Activated naive CD8-positive, alpha-beta T cell (primary cell): ENCODE data around the gene ETFB.
"Not testable (repeated sequence)": the region's sequence is repeated elsewhere in the genome, so short reads cannot be mapped to it uniquely, and the experiment has no call there.

ENCODE experiments used
- H3K27ac Mint-ChIP-seq: one replicate; pipeline ENCODE4 v1.8.0; 2021; ENCODE audit warnings: mixed read lengths
- H3K27me3 Mint-ChIP-seq: one replicate; pipeline ENCODE4 v1.8.0; 2021; ENCODE audit warnings: mixed read lengths
- H3K36me3 Mint-ChIP-seq: one replicate; pipeline ENCODE4 v1.8.0; 2021; ENCODE audit warnings: mixed read lengths
- H3K4me1 Mint-ChIP-seq: one replicate; pipeline ENCODE4 v1.8.0; 2021; ENCODE audit warnings: low read depth, mixed read lengths
- H3K4me3 Mint-ChIP-seq: one replicate; pipeline ENCODE4 v1.8.0; 2021; ENCODE audit warnings: mild to moderate bottlenecking, mixed read lengths
- H3K9me3 Mint-ChIP-seq: one replicate; pipeline ENCODE4 v1.8.0; 2021; ENCODE audit warnings: low read depth, mixed read lengths

ETFB gene

DNA sequence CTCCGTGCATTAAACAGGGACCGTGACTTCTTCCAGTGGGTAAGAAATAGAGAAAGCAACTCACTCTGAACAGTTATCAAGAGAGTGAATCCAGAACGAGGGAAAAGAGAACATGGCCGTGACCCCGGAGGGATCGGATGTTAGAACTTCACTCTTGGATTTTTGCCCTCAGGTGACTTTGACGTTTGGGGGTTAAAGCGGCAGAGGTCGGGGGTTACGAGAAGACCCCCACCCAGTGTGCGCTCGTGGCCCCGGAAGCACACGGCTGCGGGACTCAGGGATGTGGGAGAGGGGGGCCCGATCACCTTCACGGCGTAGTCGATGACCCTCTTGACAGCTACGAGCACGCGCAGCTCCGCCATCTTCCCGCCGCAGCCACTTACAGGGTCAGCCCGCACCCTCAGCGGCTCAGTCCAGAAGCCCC, at the start of gene ETFB:
ETFB (minus strand) TSS at position 424 of the 424 bp plus-strand sequence; CDS start at position 362, 62 bp downstream.
- no peaks in the 10 kb centered on the region for H3K27me3 Mint-ChIP-seq
- peak within 1 kb of the TSS; percentile 100 for H3K4me3 Mint-ChIP-seq
- H3K27ac Mint-ChIP-seq, result peak within 1 kb of the TSS; percentile 99
- peaks cover 4% of the 10 kb centered on the region for H3K36me3 Mint-ChIP-seq
- peaks cover 59% of the 10 kb centered on the region for H3K4me1 Mint-ChIP-seq
- H3K9me3 Mint-ChIP-seq, result no peaks in the 10 kb centered on the region

GRCh38 chr19:51415187-51415586, 49.0 kb upstream of the ETFB start:
- Mint-ChIP-seq H3K27ac (no peak overlapping the region), H3K4me1 (peaks cover 12% of the 10 kb centered on the region), H3K9me3 (no peaks in the 10 kb centered on the region), H3K27me3 (peaks cover 4% of the 10 kb centered on the region), H3K36me3 (no peaks in the 10 kb centered on the region), H3K4me3 (no peak overlapping the region)

DNA sequence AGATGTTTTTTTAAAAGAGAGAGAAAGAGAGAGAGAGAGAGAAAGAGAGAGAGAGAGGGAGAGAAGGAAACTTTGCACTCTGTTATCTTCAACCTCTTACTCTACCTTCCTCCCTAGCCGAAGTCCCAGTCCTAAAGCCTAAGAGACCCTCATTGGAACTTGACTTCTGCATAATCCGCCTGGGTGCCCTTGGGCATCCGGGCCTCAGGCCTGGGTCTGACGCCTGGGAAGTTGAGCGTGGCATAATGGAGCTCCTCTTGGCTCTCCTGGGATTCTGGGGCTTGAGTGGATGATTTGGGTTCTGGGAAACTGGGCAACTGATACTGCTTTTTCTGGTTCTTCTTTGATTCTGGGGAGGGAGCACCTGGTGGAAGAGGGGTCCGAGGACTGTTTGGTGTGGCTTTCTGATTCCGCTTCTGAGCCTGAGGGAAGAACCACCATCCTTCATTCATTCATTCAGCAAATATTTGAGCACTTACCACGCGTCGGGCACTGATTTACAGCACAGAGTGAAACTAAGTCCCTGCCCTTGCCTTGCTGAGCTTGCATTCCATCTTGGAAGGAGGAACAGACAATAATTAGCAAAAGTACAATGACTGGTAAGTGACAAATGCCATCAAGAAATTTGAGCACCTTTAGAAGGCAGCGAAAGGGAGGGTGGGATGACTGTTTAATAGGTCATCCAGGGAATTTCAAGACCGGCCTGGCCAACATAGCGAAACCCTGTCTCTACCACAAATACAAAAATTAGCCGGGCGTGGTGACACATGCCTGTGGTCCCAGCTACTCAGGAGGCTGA, 45.0 kb upstream of the ETFB start:
- Mint-ChIP-seq H3K9me3 (no peaks in the 10 kb centered on the region), H3K4me3 (no peak overlapping the region), H3K27me3 (no peaks in the 10 kb centered on the region), H3K36me3 (peaks cover 3% of the 10 kb centered on the region), H3K4me1 (no peaks in the 10 kb centered on the region), H3K27ac (no peak overlapping the region)

DNA sequence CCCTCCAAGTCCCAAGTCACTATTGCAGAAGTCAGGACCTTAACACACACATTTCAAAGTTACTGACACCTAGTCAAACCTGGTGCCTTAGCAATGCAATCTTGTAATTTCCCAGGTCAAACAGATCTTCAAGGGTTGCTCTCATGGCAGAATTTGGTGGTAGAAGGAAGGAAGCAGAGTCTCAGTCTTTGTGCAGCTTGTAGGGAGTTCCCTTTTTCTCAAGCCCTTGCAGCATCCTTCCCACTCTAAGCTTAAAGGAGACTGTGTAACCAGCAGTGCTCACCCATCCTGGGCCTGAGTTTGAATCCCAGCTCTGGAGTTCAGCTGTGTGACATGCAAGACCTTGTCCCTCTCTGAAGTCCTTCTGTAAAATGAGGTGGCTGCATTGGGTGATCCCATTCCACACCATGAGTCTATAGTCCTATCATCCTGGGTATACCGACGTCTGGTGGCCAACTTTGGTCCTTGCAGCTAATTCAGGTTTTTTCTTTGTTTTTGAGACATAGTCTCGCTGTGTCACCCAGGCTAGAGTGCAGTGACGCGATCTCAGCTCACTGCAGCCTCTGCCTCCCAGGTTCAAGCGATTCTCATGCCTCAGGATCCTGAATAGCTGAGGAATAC, 41.4 kb upstream of the ETFB start:
- Mint-ChIP-seq H3K4me3 (no peak overlapping the region), H3K27me3 (no peaks in the 10 kb centered on the region), H3K27ac (no peak overlapping the region), H3K4me1 (no peaks in the 10 kb centered on the region), H3K36me3 (peaks cover 3% of the 10 kb centered on the region), H3K9me3 (no peaks in the 10 kb centered on the region)

DNA sequence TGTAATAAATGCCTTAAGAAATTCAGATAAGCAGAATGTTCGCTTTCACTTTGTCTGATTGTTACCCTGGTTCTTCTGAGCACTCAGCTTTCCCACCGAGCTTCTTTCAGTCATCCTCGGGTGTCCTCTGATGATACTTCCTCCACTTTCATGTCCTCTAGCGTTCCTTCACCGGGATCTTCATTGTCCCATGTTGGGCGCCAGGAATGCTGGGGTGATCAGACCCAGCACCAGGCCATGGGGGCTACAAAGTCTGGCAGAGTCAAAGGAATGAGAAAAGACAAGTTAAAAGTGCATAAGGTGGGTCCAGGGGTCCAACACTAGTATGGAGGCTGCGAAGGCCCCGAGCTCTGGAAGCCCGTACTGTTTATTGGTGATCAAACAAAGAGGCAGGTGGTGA, 35.9 kb upstream of the ETFB start:
- no peak overlapping the region for H3K4me3 Mint-ChIP-seq
- H3K27ac Mint-ChIP-seq, result no peak overlapping the region
- H3K9me3 Mint-ChIP-seq, result peaks cover 9% of the 10 kb centered on the region
- peaks cover 9% of the 10 kb centered on the region for H3K4me1 Mint-ChIP-seq
- H3K36me3 Mint-ChIP-seq, result peaks cover 8% of the 10 kb centered on the region
- H3K27me3 Mint-ChIP-seq, result no peaks in the 10 kb centered on the region

- H3K4me3 Mint-ChIP-seq, H3K27me3 Mint-ChIP-seq, H3K9me3 Mint-ChIP-seq, H3K27ac Mint-ChIP-seq, H3K36me3 Mint-ChIP-seq: not testable (repeated sequence)
- H3K4me1 Mint-ChIP-seq, result peaks cover 19% of the 10 kb centered on the region
Observed at GRCh38 chr19:51399936-51400335, 33.7 kb upstream of the ETFB start.

DNA sequence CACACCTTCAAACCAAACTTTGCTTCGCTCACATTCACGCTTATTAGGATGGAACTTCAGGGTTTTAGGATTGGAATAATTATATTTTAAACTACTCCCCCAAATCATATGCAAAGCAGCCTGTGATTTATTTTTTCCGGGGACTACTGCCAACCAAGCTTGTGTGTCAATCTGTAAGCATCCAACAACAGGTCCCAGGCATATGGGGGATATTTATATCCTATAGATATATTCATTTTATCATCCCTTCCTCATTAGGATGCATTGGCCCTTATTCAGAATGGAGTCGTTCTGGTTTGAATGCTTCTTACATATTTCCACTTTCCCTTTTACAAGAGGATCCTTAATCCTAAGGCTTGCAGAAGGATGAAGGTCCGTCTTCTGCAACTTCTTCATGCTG, 33.0 kb upstream of the ETFB start:
- Mint-ChIP-seq H3K4me3 (no peak overlapping the region), H3K9me3 (peaks cover 9% of the 10 kb centered on the region), H3K27ac (no peak overlapping the region), H3K4me1 (peaks cover 26% of the 10 kb centered on the region), H3K36me3 (peaks cover 5% of the 10 kb centered on the region), H3K27me3 (no peaks in the 10 kb centered on the region)

DNA sequence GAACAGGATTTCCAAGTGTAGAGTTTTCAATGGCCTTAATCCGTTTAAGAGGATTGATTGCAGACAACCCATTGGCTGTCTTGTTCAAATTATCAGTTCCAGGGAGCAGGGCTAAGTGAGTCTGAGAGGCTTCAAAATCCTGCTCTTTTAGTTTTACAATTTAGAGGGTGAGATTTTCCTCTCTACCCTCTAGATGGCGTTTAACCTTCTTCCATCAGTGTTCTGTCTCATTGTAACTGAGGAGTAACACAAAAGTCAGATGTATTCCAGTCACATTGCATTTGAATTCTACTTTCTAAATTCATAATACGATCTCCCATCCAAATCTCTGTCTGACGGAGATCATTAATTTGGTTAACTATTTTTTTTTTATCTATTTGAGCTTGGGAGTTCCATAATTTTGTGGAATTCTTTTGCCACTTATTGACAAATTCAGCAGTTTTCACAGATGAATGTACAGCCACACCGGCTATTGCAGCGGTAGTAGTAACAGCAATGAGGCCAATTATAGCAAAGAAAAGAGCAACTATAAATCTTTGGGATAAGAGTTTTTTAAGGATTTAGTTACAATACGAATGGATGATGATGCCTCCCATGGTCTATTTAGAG, 32.0 kb upstream of the ETFB start:
- peaks cover 5% of the 10 kb centered on the region for H3K36me3 Mint-ChIP-seq
- no peak overlapping the region for H3K27ac Mint-ChIP-seq
- H3K9me3 Mint-ChIP-seq, result peaks cover 9% of the 10 kb centered on the region
- peaks cover 33% of the 10 kb centered on the region for H3K4me1 Mint-ChIP-seq
- H3K4me3 Mint-ChIP-seq, result no peak overlapping the region
- H3K27me3 Mint-ChIP-seq, result no peaks in the 10 kb centered on the region

- H3K36me3 Mint-ChIP-seq, H3K4me3 Mint-ChIP-seq, H3K9me3 Mint-ChIP-seq, H3K27me3 Mint-ChIP-seq, H3K27ac Mint-ChIP-seq: not testable (repeated sequence)
- H3K4me1 Mint-ChIP-seq, result peaks cover 37% of the 10 kb centered on the region
Observed at GRCh38 chr19:51397453-51397852, 31.3 kb upstream of the ETFB start.

DNA sequence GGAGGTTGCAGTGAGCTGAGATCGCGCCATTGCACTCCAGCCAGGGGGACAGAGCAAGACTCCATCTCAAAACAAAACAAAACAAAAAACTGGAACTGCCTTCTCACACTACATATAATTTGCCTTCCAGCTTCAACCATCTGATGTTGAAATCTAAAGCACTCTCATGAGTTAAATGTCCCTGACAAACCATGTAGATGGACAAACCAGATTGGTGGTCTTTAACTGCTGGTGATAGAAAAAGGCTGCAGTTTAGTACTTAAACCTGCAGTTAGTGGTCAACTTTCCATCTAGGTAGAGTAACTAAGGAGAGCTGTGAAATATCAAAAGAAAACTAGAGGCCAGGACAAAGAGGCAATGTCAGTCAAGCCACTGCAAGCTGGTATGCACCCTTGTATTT, 30.0 kb upstream of the ETFB start:
- no peaks in the 10 kb centered on the region for H3K27me3 Mint-ChIP-seq
- no peak overlapping the region for H3K27ac Mint-ChIP-seq
- H3K36me3 Mint-ChIP-seq, result no peaks in the 10 kb centered on the region
- no peaks in the 10 kb centered on the region for H3K9me3 Mint-ChIP-seq
- peaks cover 41% of the 10 kb centered on the region for H3K4me1 Mint-ChIP-seq
- peak overlapping the region; percentile 32 for H3K4me3 Mint-ChIP-seq

DNA sequence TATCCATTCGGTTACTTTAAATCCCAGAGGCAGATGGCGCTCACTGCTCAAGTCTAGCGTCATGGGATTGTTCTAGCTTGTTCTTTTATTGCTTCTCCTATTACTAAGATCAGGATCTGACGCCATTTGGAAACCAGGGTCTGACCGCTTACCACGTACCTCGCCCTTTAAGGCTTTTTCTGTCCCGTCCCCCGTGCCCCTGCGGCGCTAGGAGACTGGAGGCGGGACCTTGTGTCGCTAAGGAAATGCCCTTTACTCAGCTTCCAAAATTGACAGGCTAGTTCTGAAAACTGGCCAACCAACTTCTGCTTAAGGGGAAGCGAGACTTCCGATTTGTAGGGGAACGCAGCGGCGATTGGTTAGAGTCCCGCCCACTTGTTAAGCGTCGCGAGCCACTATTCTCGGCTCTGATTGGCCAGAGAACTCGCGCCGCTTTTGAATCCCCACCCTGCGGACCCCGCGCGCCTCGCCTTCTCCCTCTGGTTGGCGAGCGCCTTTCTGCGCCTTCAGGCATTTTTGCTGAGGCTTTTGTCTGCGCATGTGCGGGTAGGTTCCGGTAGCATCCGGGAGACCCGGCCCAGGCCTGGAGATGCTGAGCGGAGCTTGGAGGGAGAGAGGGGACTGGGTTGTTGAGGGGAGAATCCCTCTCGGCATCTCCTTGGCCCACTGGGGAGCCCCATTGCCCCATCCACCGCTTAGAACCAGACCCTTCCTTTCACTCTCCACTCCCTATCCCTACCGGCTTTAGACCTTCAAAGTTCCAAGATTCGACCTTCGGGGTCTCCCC, 28.1 kb upstream of the ETFB start:
- H3K36me3 Mint-ChIP-seq, result no peaks in the 10 kb centered on the region
- peaks cover 43% of the 10 kb centered on the region for H3K4me1 Mint-ChIP-seq
- H3K27ac Mint-ChIP-seq, result peak overlapping the region; percentile 84
- no peaks in the 10 kb centered on the region for H3K9me3 Mint-ChIP-seq
- H3K4me3 Mint-ChIP-seq, result peak overlapping the region; percentile 86
- no peaks in the 10 kb centered on the region for H3K27me3 Mint-ChIP-seq

DNA sequence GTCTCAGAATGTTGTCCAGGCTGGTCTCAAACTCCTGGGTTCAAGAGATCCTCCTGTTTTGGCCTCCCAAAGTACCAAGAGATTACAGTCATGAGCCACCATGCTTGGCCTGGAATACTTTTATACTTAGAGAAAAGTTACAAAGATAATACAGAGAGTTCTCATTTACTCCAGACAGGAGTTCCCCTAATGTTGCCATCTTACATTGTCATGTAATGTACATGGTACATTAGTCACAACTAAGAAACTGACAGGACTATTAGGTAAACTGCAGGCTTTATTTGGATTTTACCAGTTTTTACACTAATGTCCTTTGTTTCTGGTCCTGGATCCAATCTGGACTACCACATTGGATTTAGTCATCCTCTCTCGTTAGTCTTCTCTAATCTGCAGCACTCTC, 26.5 kb upstream of the ETFB start:
- Mint-ChIP-seq H3K4me1 (peaks cover 35% of the 10 kb centered on the region), H3K27ac (peak overlapping the region; percentile 77), H3K27me3 (no peaks in the 10 kb centered on the region), H3K4me3 (peak overlapping the region; percentile 78), H3K9me3 (no peaks in the 10 kb centered on the region), H3K36me3 (no peaks in the 10 kb centered on the region)

- H3K27ac Mint-ChIP-seq, result peak overlapping the region; percentile 7
- no peaks in the 10 kb centered on the region for H3K27me3 Mint-ChIP-seq
- H3K4me1 Mint-ChIP-seq, result peaks cover 32% of the 10 kb centered on the region
- no peak overlapping the region for H3K4me3 Mint-ChIP-seq
- no peaks in the 10 kb centered on the region for H3K36me3 Mint-ChIP-seq
- H3K9me3 Mint-ChIP-seq, result no peaks in the 10 kb centered on the region
Observed at GRCh38 chr19:51391073-51391611, 25.0 kb upstream of the ETFB start.

- no peaks in the 10 kb centered on the region for H3K36me3 Mint-ChIP-seq
- H3K4me3 Mint-ChIP-seq, result no peak overlapping the region
- no peaks in the 10 kb centered on the region for H3K9me3 Mint-ChIP-seq
- peaks cover 16% of the 10 kb centered on the region for H3K4me1 Mint-ChIP-seq
- no peaks in the 10 kb centered on the region for H3K27me3 Mint-ChIP-seq
- H3K27ac Mint-ChIP-seq, result no peak overlapping the region
Observed at GRCh38 chr19:51389143-51389542, 23.0 kb upstream of the ETFB start.
